GF-D8 (cell line): Measurements from ENCODE around the gene FOXN3.
"Not testable (repeated sequence)": the region's sequence is repeated elsewhere in the genome, so short reads cannot be mapped to it uniquely, and the experiment has no call there.

Source experiments
- DNase-seq: peaks from one replicate; lab custom pipeline; 2025; lab: John Stamatoyannopoulos, UW

The FOXN3 gene

DNA sequence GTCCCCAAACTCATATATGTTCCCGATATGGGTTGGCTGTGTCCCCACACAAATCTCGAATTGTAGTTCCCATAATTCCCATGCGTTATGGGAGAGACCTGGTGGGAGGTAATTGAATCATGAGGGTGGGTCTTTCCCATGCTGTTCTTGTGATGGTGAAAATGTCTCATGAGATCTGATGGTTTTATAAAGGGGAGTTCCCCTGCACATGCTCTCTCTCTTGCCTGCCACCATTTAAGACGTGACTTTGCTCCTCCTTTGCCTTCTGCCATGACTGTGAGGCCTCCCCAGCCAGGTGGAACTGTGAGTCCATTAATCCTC lies 166.4 kb downstream of the FOXN3 start:
- DNase-seq: not testable (repeated sequence)

DNA sequence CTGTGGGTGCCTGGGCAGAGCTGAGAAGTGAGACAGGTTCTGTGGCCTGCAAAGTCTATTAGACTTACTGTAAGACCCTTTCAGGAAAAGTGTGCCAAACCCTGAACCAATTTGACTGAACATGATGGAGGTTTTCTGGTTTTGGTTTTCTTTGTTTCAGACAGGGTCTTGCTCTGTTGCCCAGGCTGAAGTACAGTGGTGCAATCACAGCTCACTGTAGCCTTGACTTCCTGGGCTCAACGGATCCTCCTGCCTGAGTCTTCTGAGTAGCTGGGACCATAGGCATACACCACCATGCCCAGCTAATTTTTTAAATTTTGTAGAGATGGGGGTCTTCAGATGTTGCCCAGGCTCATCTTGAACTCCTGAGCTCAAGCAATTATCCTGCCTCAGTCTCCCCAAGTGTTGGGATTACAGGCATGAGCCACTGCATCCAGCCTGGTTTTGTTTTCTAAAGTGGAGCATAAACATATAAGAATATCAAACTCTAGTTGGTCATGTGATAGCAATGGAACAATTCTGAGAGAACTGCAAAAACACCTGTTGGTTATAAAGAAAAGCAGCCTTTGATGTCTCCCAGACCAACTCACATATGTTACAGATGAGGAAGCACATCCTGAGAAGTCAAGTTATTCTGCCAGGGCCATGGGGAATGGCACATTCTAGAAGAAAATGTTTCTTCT lies 166.9 kb downstream of the FOXN3 start:
- no peak for DNase-seq

DNA sequence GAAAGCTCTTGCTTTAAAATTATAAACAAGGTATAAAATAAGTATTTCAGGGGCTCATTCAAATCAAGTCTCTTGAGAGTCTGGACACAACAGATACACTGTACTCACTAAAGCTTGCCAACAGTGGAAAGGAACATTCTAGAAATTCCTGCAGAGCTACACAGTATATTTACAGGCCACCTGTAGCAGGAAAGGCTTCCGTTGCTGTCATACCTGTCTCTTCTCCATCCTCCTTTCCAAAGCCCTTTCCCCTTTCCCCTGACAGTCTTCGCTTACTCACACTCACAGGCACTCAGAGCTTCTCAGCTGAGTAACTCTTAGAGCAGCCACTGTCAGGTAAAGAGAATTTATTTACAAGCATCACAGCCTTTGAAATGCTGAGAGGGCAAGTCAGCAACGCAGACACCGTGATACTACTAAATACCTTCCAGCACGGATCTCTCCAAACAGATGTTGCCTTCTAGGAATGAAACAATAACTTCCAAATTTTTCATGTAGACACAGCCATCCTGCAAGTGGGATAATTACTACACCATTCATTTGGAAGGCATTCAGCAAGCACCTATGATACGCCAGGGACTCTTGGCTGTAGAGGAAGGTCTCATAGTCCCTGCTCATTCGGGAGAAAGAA lies 167.9 kb downstream of the FOXN3 start:
- no peak for DNase-seq

DNA sequence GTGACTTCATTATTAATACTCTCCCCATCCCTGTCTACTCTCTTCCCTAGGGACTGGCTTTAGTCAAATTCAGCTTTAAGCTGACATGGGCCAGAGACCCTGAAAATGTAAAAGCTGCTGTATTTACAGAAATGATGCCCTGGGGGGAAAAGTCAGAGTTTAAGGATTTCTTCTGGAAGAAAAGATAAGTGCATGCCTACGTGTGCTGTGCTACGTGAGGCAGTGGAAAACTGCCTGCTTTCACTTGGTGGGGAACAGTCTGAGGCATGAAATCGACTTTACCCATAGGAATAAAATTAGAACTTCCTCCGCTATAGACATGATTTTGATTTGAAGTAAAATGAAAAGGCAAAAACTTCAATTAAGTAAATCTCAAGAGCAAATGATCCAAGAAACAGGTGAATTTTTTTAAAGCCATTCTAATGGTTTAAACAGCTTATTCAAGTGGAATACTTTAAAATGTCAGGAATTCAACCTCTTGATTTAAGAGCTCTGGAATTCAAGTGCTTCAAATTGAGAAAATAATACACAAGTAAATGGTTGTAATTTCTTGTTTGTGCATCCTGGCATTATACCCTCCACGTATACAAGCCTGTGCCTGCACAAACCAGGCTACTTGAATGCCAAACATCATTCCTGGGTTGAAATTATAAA lies 168.5 kb downstream of the FOXN3 start:
- DNase-seq: no peak

DNA sequence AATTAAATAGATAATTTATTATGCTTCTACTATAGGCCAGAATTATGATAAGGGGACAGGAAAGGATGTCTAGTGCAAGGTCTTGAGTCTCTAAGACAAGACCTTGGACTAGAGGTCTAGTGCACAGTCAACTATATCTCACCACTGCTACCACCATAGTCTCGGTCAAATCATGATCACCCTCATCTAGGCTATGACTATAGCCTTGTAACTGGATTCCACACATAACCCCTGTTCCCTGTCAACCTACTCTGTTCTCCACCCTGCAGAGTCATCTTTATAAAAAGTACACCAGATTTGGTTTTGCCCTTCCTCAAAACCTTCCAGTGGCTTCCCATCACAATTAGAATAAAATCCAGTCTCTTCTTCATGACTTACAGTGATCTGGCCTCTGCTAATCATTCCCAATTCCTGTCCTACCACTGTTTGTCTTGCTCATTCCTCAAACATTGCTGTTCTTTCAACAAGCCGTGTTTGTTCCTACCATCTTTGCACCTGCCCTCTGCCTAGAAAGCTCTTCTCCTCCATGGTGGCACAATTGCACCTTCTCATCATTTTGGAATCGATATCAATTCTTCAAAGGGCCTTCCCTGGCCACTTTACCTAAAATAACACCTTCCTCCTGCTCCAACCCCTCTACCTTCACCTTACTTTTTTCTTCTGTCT lies 169.4 kb downstream of the FOXN3 start:
- DNase-seq: no peak

GRCh38 chr14:89246290-89246689 lies 170.7 kb downstream of the FOXN3 start:
- DNase-seq: no peak

DNA sequence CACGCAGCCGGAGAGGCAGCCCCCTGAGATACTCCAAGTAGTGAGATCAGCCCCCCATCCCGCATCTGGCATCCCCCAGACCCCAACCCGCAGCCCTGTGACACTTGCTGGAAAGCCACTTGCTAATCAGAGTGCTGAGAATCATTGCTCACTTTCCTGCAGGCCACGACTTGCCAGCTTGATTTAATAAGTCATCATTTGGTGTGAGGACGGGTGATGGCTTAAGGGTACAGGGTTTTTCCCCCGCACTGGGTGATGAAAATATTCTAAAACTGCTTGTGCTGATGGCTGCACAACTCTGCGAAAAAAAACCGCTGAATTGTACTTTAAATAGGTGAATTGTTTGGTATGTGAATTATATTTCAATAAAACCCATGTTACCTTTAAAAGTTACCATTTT lies 171.2 kb downstream of the FOXN3 start:
- DNase-seq: no peak

DNA sequence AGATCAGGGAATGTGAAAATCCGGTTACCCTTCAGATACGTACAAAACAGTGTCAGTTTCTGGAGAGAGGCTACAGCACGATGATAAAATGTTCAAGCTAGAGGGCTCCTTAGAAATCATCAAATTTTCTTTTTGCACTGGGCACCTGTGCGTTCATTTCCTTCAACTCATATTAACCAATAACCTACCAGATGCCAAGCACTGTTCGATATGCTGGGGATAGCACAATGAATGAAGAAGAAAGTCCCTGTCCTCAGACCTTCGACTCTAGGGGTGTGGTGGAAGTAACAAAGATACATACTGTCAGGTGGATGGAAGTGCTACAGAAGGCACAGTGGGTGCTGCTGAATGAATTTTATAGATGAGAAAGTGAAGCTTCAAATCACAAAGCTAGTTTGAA lies 172.3 kb downstream of the FOXN3 start:
- no peak for DNase-seq

DNA sequence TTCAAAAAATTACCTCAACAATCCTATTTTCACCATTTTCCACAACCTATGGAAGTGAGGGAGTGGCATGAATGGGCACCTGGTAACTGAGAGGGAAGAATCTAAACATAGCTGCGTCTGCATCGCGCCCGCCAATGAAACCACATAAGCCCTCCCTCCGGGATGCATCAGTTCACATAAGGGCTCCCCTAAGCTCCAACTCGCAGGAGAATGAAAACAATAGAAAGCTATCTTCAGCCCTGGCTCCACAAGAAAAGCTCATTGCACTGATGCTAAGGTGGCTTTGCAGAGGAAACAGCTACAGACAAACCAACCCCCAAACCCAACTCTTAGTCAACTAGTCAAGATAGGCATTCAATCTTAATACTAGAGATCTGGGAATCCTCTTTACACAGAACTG lies 173.3 kb downstream of the FOXN3 start:
- DNase-seq: no peak

DNA sequence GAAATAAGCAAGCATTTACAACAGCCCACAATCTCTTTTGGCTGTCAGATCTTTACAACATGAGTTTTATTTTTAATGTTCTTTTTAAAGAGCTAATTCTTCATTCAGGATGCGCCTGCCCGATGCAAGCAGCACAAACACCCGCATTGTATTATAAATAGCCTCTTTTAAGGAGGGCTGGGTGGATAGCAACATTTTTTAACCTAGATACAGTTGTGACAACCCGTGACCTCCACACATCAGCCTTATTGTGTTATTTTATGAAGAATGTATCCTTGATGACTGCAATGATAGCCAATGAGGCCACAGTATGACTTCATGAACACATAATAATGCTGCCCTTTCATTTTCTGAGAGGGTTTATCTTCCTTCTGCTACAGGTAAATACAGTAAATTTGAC lies 173.7 kb downstream of the FOXN3 start:
- DNase-seq: no peak

DNA sequence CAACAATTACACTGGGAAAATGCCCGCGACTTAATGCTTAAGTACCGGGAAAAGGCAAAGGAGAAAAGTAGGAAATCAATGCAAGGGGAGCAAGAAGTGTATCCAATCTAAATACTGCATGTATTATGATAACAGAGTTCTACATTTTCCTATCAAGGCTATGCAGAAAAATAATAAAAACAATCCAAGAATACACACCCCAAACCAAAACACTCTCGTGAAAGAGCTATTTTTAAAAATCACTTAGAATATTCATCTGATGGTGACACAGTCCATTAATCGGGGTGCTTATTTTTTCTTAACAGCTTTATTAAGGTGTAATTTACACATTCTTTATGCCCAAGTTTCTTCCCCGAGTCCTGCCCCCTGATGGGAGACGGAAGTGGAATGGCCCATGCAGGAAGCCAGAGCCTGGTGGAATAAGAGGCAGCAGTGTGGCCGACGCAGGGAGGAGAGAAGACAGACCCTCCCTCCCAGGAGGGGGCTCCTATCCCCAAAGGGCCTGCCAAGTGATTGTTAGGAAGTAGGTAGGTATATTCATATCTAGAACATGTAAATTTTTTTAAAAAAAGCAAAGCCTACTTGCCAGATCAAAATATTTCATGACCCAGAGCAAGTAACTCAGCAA lies 174.3 kb downstream of the FOXN3 start:
- DNase-seq: no peak

- DNase-seq: no peak
Observed at GRCh38 chr14:89241934-89242651, 174.9 kb downstream of the FOXN3 start.

DNA sequence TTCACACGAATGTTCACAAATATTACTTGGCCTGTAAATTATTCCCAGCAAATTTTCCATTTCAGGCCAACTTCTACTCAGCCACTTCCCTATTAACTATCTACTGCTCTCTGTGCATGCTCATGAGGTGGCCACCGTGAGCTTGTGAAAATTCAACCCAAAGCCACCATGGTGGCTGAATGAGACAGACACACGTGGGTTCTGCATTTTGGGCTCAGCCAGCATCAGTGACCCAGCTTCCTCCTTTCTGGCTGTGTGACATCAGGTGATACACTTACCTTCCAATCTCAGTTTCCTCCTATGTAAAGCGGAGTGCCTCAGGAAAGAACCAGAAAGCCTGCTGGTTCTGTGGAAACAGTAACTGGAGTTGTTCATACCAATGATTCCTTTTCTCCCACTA lies 175.8 kb downstream of the FOXN3 start:
- no peak for DNase-seq

DNA sequence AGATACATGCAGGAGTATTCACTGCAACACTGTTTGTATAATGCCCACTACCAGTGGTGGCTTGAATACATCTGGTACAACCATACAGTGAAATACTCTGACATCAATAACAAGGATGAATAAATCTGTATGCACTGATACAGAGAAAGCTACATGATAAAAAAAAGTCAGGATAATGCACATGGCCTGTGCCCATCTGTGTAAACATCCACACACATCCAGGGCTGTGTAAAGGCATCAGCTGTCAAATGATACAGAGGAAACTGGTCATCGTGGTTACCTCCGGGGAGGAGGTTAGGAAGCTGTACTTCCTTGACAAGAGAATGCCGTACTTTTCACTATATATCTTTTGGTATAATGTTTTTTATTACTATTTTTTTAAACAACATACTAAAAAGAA lies 176.6 kb downstream of the FOXN3 start:
- DNase-seq: no peak

GRCh38 chr14:89239023-89239422 lies 178.0 kb downstream of the FOXN3 start:
- no peak for DNase-seq

DNA sequence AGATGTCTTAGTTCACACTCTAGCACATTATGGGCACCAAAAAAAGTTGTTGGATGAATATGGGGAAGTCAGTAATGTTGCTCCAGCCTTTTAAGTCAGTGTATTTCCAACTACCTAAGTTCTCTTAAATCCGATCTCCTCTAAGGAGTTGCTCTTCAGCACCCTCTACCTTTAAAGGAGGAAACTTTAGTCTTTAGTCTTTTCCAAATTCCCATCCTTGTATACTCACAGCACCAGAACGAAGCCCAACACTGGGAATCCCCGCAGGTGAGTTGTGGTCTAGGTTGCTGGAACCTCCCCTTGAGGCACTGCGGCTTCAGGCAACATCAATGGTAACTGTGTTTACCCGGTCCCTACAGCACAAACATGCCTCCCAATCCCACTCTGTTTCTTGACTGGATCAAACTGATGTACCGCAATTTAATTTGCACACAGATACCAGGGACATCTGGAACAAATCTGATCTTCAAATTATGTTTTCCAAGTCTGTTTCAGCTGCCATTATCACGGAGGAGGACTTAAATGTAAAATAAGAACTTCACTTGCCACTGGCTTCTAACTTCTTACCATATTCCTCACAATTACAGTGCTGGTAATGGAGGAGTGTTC lies 179.0 kb downstream of the FOXN3 start:
- no peak for DNase-seq

DNA sequence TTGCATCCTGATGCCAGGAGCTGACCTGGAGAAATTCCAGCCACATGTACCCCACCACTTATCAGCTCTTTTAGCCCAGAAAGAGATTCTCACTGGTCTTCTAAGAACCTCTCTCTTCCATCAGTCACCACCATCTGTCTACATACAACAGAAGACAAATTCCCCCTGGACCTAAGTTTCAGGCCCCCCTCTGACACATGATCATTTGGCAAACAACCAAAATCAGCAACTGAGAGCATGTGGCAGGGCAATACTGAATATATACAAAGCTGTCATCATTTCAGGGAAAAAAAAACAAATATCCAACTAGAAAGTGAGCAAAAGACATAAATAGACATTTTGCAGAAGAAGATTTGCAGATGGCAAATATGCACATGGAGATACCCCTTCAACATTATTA lies 180.2 kb downstream of the FOXN3 start:
- no peak for DNase-seq

- DNase-seq: no peak
Observed at GRCh38 chr14:89233184-89233583, 183.8 kb downstream of the FOXN3 start.

- DNase-seq: no peak
Observed at GRCh38 chr14:89232265-89233070, 184.6 kb downstream of the FOXN3 start.

GRCh38 chr14:89231426-89232113 lies 185.5 kb downstream of the FOXN3 start:
- no peak for DNase-seq
